Trophoblast cell (in vitro differentiated cells and primary cell): ENCODE measurements around the gene TSR1.
A peak's percentile ranks its signal among the peaks of the same experiment; 100 is the strongest.

Source experiments
- DNase-seq, 2 donors: peaks; one replicate each; pipeline ENCODE4 v3.0.0-alpha.2; 2016
- H2AFZ ChIP-seq: 2 replicates; pipeline ENCODE4 v1.6.1; 2013; ENCODE audit warnings: low read length, moderate library complexity, mild to moderate bottlenecking; ENCODE audit not compliant: insufficient read depth, poor library complexity
- H2AK5ac ChIP-seq: 2 replicates; pipeline ENCODE4 v1.6.1; 2013; ENCODE audit warnings: mild to moderate bottlenecking, low read length
- H2BK120ac ChIP-seq: 2 replicates; pipeline ENCODE4 v1.6.1; 2013; ENCODE audit warnings: low read length, mild to moderate bottlenecking, moderate library complexity; ENCODE audit not compliant: insufficient read depth, poor library complexity
- H2BK12ac ChIP-seq: 2 replicates; pipeline ENCODE4 v1.6.1; 2013; ENCODE audit warnings: mild to moderate bottlenecking, low read length, moderate library complexity
- H2BK5ac ChIP-seq: 2 replicates; pipeline ENCODE4 v1.6.1; 2013; ENCODE audit warnings: low read length, low read depth, moderate library complexity, mild to moderate bottlenecking; ENCODE audit not compliant: poor library complexity
- H3K14ac ChIP-seq: 2 replicates; pipeline ENCODE4 v1.6.1; 2013; ENCODE audit warnings: mild to moderate bottlenecking, low read length
- H3K18ac ChIP-seq: 2 replicates; pipeline ENCODE4 v1.6.1; 2013; ENCODE audit warnings: mild to moderate bottlenecking, low read length
- H3K23ac ChIP-seq: 2 replicates; pipeline ENCODE4 v1.6.1; 2013; ENCODE audit warnings: low read length
- H3K27ac ChIP-seq: 2 replicates; pipeline ENCODE4 v1.5.1; 2013; ENCODE audit warnings: low read depth, mild to moderate bottlenecking, inconsistent platforms, low read length, moderate library complexity
- H3K27me3 ChIP-seq: 2 replicates; pipeline ENCODE4 v1.6.1; 2013; ENCODE audit warnings: inconsistent platforms, mild to moderate bottlenecking, low read length, moderate library complexity; ENCODE audit not compliant: insufficient read depth
- H3K36me3 ChIP-seq, 2 experiments: 1 replicate in 1 of 2; 2 replicates in 1 of 2; pipeline ENCODE4 v1.6.1; 2013; ENCODE audit warnings: low read length in 2 of 2, mild to moderate bottlenecking in 2 of 2, moderate library complexity in 1 of 2; ENCODE audit not compliant: insufficient read depth in 2 of 2, control insufficient read depth in 1 of 2
- H3K4ac ChIP-seq: 2 replicates; pipeline ENCODE4 v1.6.1; 2013; ENCODE audit warnings: low read depth, mild to moderate bottlenecking, low read length, moderate library complexity
- H3K4me1 ChIP-seq, 2 experiments: 1 replicate in 1 of 2; 2 replicates in 1 of 2; pipeline ENCODE4 v1.6.1; 2013; ENCODE audit warnings: low read length in 2 of 2, mild to moderate bottlenecking in 2 of 2, moderate library complexity in 1 of 2; ENCODE audit not compliant: insufficient read depth in 2 of 2, control insufficient read depth in 1 of 2
- H3K4me2 ChIP-seq: 2 replicates; pipeline ENCODE4 v1.6.1; 2013; ENCODE audit warnings: inconsistent platforms, mild to moderate bottlenecking, low read length, moderate library complexity
- H3K4me3 ChIP-seq: 2 replicates; pipeline ENCODE4 v1.5.1; 2013; ENCODE audit warnings: mild to moderate bottlenecking, low read depth, low read length, inconsistent platforms
- H3K79me1 ChIP-seq: one replicate; pipeline ENCODE4 v1.6.1; 2013; ENCODE audit warnings: low read length
- H3K79me2 ChIP-seq: 2 replicates; pipeline ENCODE4 v1.6.1; 2013; ENCODE audit warnings: low read length, mild to moderate bottlenecking; ENCODE audit not compliant: control insufficient read depth, insufficient read depth, poor library complexity
- H3K9ac ChIP-seq: 2 replicates; pipeline ENCODE4 v1.6.1; 2013; ENCODE audit warnings: mild to moderate bottlenecking, low read length
- H3K9me3 ChIP-seq: 2 replicates; pipeline ENCODE4 v1.6.1; 2013; ENCODE audit warnings: low read depth, mild to moderate bottlenecking, control low read depth, inconsistent platforms, low read length; ENCODE audit not compliant: insufficient read depth
- H4K12ac ChIP-seq: 2 replicates; pipeline ENCODE4 v1.6.1; 2013; ENCODE audit warnings: low read depth, mild to moderate bottlenecking, low read length, moderate library complexity
- H4K8ac ChIP-seq: 2 replicates; pipeline ENCODE4 v1.6.1; 2013; ENCODE audit warnings: low read depth, mild to moderate bottlenecking, low read length, moderate library complexity
- H4K91ac ChIP-seq: one replicate; pipeline ENCODE4 v1.6.1; 2013; ENCODE audit warnings: low read depth, mild to moderate bottlenecking, low read length, moderate library complexity
- WGBS: extraction: QIAGEN DNeasy Blood & Tissue Kit; methylation state at CpG from one replicate; pipeline ENCODE4 v1.1.7; 2013; ENCODE audit warnings: missing lambda C conversion rate; ENCODE audit not compliant: insufficient read length, insufficient coverage; ENCODE audit errors: extremely low coverage; 5-methylcytosine and 5-hydroxymethylcytosine counted together

The TSR1 gene

GRCh38 chr17:2354311-2354710, 18.1 kb upstream of the TSR1 start:
- no peak overlapping the region for H3K4ac ChIP-seq
- H3K27ac ChIP-seq = no peak overlapping the region
- no peaks in the 10 kb centered on the region for H3K27me3 ChIP-seq
- H3K36me3 ChIP-seq = peaks cover 4 to 8% of the 10 kb centered on the region in 2 experiments
- peak; percentile 12 to 17 for DNase-seq
- H3K4me3 ChIP-seq = no peak overlapping the region
- H3K9ac ChIP-seq = no peak overlapping the region
- H3K9me3 ChIP-seq = no peaks in the 10 kb centered on the region
- H2AK5ac ChIP-seq = no peak overlapping the region
- H3K79me1 ChIP-seq = no peaks in the 10 kb centered on the region
- no peaks in the 10 kb centered on the region for H3K79me2 ChIP-seq
- no peak overlapping the region for H2AFZ ChIP-seq
- no peak overlapping the region for H2BK120ac ChIP-seq
- H3K4me1 ChIP-seq = no peaks in the 10 kb centered on the region
- H3K14ac ChIP-seq = no peak overlapping the region
- no peak overlapping the region for H3K23ac ChIP-seq
- no peak overlapping the region for H4K8ac ChIP-seq
- H3K18ac ChIP-seq = no peak overlapping the region
- no peak overlapping the region for H2BK12ac ChIP-seq
- no CpG with 5 or more reads among the region's 8 CpGs for WGBS
- H2BK5ac ChIP-seq = no peak overlapping the region
- H4K12ac ChIP-seq = no peak overlapping the region
- no peak overlapping the region for H4K91ac ChIP-seq
- no peak overlapping the region for H3K4me2 ChIP-seq

DNA sequence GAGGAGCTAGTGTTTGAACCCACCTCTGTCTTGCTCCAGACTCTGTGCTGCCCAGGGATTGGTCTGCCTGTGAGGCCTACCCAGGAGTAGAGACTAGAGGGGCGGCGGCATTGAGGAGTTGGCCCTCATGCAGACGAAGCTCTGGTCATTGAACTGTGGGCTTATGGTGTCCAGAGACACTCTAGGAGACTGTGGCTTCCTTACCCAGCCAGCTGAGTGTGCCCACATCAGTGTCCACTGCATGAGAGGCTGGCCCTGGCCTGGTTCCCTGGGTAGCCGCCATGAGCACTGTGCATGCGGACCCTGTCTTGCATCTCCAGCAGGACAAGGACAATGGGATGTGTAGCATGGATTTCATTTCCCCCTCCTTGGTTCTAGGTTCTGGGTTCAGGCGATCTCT, 15.0 kb upstream of the TSR1 start:
- Histone ChIP-seq H2BK120ac (no peak overlapping the region), H3K14ac (no peak overlapping the region), H2AFZ (no peak overlapping the region), H4K8ac (no peak overlapping the region), H3K23ac (no peak overlapping the region), H2BK12ac (no peak overlapping the region), H3K18ac (no peak overlapping the region), H3K9ac (no peak overlapping the region), H4K12ac (no peak overlapping the region), H3K27me3 (no peaks in the 10 kb centered on the region), H4K91ac (no peak overlapping the region), H3K36me3 (peaks cover 0 to 4% of the 10 kb centered on the region in 2 experiments), H3K4ac (no peak overlapping the region), H2AK5ac (no peak overlapping the region), H3K27ac (no peak overlapping the region), H3K79me1 (peaks cover 9% of the 10 kb centered on the region), H3K79me2 (no peaks in the 10 kb centered on the region), H2BK5ac (no peak overlapping the region), H3K4me2 (no peak overlapping the region), H3K4me1 (peaks cover 13 to 14% of the 10 kb centered on the region in 2 experiments), H3K9me3 (no peaks in the 10 kb centered on the region), H3K4me3 (no peak overlapping the region)
- no peak for DNase-seq
- WGBS = no CpG with 5 or more reads among the region's 6 CpGs

GRCh38 chr17:2347805-2348685, 11.8 kb upstream of the TSR1 start:
- no CpG with 5 or more reads among the region's 11 CpGs for whole genome bisulfite sequencing
- H3K18ac ChIP-seq = peak overlapping the region; percentile 83
- peaks cover 20 to 22% of the 10 kb centered on the region in 2 experiments for H3K4me1 ChIP-seq
- peak overlapping the region; percentile 75 for H2BK5ac ChIP-seq
- H3K79me2 ChIP-seq = peaks cover 5% of the 10 kb centered on the region
- peak overlapping the region; percentile 70 for H3K27ac ChIP-seq
- H3K4me2 ChIP-seq = peak overlapping the region; percentile 25
- peak overlapping the region; percentile 39 for H2BK120ac ChIP-seq
- peak overlapping the region; percentile 29 for H3K9ac ChIP-seq
- no peaks in the 10 kb centered on the region for H3K27me3 ChIP-seq
- no peak overlapping the region for H3K23ac ChIP-seq
- H4K12ac ChIP-seq = no peak overlapping the region
- peaks cover 13 to 17% of the 10 kb centered on the region in 2 experiments for H3K36me3 ChIP-seq
- no peak overlapping the region for H2AFZ ChIP-seq
- H4K91ac ChIP-seq = peak overlapping the region; percentile 82
- H3K4me3 ChIP-seq = no peak overlapping the region
- H3K79me1 ChIP-seq = peaks cover 11% of the 10 kb centered on the region
- H3K4ac ChIP-seq = peak overlapping the region; percentile 29
- H3K14ac ChIP-seq = no peak overlapping the region
- peak in 1 of 2 donors; percentile 31 for DNase-seq
- no peaks in the 10 kb centered on the region for H3K9me3 ChIP-seq
- peak overlapping the region; percentile 60 for H2AK5ac ChIP-seq
- H2BK12ac ChIP-seq = peak overlapping the region; percentile 92
- no peak overlapping the region for H4K8ac ChIP-seq

DNA sequence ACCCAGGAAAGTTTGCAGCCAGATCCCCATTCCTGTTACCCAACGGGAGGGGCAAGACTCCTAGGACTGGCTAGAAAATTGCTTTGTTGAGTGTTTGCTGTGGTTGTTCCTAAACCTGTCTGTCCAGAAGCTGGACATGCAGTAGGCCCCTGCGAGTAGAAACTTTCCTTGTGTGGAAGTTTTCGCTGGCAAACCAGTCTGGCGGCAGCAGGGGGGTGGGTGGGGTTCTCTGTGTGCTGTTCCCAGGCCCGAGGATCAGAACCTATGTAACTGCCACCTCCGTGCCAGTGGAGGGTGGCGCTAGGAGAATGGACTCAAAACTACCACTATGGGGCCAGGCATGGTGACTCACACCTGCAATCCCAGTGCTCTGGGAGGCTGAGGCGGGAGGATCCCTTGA, 10.2 kb upstream of the TSR1 start:
- Histone ChIP-seq H3K18ac (peak overlapping the region; percentile 90), H4K8ac (peak overlapping the region; percentile 67), H2BK120ac (peak overlapping the region; percentile 84), H3K27ac (peak overlapping the region; percentile 86), H3K9me3 (no peaks in the 10 kb centered on the region), H3K27me3 (no peaks in the 10 kb centered on the region), H3K9ac (no peak overlapping the region), H3K79me2 (peaks cover 5% of the 10 kb centered on the region), H3K14ac (peak overlapping the region; percentile 82), H4K12ac (peak overlapping the region; percentile 64), H3K4me2 (peak overlapping the region; percentile 26), H2BK5ac (peak overlapping the region; percentile 93), H3K23ac (no peak overlapping the region), H2AFZ (no peak overlapping the region), H3K36me3 (peaks cover 9 to 21% of the 10 kb centered on the region in 2 experiments), H2AK5ac (no peak overlapping the region), H2BK12ac (peak overlapping the region; percentile 78), H4K91ac (peak overlapping the region; percentile 90), H3K4ac (peak overlapping the region; percentile 27), H3K4me1 (peaks cover 20 to 22% of the 10 kb centered on the region in 2 experiments), H3K4me3 (no peak overlapping the region), H3K79me1 (peaks cover 11% of the 10 kb centered on the region)
- WGBS = no CpG with 5 or more reads among the region's 8 CpGs
- DNase-seq = peak in 1 of 2 donors; percentile 21
